IMR-90 (cell line): ENCODE data around the gene FBXO15.
A peak's percentile ranks its signal among the peaks of the same experiment; 100 is the strongest.

ENCODE experiments used
- CEBPB ChIP-seq: IDR thresholded peaks from 2 replicates; pipeline ENCODE4 v1.6.1; 2012; ENCODE audit warnings: low read depth, low read length, improper control_type of control experiment
- CHD1 ChIP-seq: IDR thresholded peaks from 2 replicates; pipeline ENCODE4 v1.6.1; 2012; ENCODE audit warnings: low read depth, low read length, improper control_type of control experiment
- FOS ChIP-seq: fragments of 150-350 bp; IDR thresholded peaks from 2 replicates; pipeline ENCODE4 v1.6.1; 2016; ENCODE audit warnings: low read depth, low read length
- MAFK ChIP-seq: IDR thresholded peaks from 2 replicates; pipeline ENCODE4 v1.6.1; 2012; ENCODE audit warnings: low read depth, low read length, improper control_type of control experiment
- MAZ ChIP-seq: IDR thresholded peaks from 2 replicates; pipeline ENCODE4 v1.6.1; 2012; ENCODE audit warnings: low read depth, mild to moderate bottlenecking, low read length, improper control_type of control experiment, moderate library complexity, borderline replicate concordance
- MXI1 ChIP-seq: IDR thresholded peaks from 2 replicates; pipeline ENCODE4 v1.6.1; 2012; ENCODE audit warnings: low read depth, mild to moderate bottlenecking, low read length, moderate library complexity, borderline replicate concordance
- NFE2L2 ChIP-seq: fragments of 150-350 bp; IDR thresholded peaks from 2 replicates; pipeline ENCODE4 v1.6.1; 2016; ENCODE audit warnings: low read depth, mild to moderate bottlenecking, low read length
- POLR2A ChIP-seq: IDR thresholded peaks from 2 replicates; pipeline ENCODE4 v1.6.1; 2012; ENCODE audit warnings: mild to moderate bottlenecking, low read depth, low read length
- RAD21 ChIP-seq: IDR thresholded peaks from 2 replicates; pipeline ENCODE4 v1.6.1; 2012; ENCODE audit warnings: low read length, improper control_type of control experiment
- RCOR1 ChIP-seq: IDR thresholded peaks from 2 replicates; pipeline ENCODE4 v1.6.1; 2012; ENCODE audit warnings: mild to moderate bottlenecking, low read length, improper control_type of control experiment; ENCODE audit not compliant: insufficient replicate concordance
- TF ChIP-seq, protein P1 (sequence below): conservative IDR thresholded peaks from 2 replicates; pipeline ENCODE4 v1.5.1; 2012; ENCODE audit warnings: mild to moderate bottlenecking, low read depth, low read length, improper control_type of control experiment
- TF ChIP-seq, protein P2 (sequence below): fragments of 150-350 bp; IDR thresholded peaks from 2 replicates; pipeline ENCODE4 v1.6.1; 2016; ENCODE audit warnings: low read depth, mild to moderate bottlenecking, low read length, moderate library complexity, borderline replicate concordance
- TF ChIP-seq, protein P3 (sequence below): fragments of 150-350 bp; IDR thresholded peaks from 2 replicates; pipeline ENCODE4 v1.6.1; 2017; ENCODE audit warnings: mild to moderate bottlenecking, antibody characterized with exemption, low read length, low read depth

DNA sequence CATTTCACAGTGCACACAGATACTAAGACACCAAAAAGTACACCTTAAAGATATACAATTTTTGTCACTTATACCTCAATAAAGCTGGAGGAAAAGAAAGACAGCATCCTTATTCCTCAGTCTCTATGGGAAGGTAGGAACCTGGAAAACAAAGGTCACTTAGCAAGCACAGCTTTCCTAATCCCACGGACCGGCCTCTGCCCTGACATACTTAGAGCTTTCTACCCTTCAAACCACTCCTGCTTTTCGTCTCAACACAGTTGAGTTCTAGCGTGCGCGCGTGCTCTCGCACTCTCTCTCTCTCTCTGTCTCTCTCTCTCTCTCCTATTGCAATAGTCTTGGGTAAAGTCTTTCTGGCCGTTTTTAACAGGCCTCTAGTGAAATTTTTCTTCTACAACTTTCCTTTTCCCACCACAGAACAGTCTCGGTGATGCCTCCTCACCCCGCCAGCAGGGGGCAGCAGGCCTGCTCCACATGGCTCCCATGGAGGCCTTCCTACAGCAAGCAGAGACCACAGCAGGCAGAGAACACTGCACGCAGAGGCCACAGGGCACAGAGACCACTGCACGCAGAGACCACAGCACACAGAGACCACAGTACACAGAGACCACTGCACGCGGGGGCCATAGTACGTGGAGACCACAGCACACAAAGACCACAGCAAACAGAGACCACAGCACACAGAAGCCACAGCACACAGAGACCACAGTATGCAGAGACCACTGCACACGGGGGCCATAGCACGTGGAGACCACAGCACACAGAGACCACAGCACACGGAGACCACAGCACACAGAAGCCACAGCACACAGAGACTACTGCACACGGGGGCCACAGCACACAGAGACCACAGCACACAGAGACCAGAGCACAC lies 106.9 kb downstream of the FBXO15 start:
- TF ChIP-seq, protein P1, sequence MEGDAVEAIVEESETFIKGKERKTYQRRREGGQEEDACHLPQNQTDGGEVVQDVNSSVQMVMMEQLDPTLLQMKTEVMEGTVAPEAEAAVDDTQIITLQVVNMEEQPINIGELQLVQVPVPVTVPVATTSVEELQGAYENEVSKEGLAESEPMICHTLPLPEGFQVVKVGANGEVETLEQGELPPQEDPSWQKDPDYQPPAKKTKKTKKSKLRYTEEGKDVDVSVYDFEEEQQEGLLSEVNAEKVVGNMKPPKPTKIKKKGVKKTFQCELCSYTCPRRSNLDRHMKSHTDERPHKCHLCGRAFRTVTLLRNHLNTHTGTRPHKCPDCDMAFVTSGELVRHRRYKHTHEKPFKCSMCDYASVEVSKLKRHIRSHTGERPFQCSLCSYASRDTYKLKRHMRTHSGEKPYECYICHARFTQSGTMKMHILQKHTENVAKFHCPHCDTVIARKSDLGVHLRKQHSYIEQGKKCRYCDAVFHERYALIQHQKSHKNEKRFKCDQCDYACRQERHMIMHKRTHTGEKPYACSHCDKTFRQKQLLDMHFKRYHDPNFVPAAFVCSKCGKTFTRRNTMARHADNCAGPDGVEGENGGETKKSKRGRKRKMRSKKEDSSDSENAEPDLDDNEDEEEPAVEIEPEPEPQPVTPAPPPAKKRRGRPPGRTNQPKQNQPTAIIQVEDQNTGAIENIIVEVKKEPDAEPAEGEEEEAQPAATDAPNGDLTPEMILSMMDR, result peak; percentile 47
- TF ChIP-seq, protein P2, sequence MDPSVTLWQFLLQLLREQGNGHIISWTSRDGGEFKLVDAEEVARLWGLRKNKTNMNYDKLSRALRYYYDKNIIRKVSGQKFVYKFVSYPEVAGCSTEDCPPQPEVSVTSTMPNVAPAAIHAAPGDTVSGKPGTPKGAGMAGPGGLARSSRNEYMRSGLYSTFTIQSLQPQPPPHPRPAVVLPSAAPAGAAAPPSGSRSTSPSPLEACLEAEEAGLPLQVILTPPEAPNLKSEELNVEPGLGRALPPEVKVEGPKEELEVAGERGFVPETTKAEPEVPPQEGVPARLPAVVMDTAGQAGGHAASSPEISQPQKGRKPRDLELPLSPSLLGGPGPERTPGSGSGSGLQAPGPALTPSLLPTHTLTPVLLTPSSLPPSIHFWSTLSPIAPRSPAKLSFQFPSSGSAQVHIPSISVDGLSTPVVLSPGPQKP, result no peak
- TF ChIP-seq FOS (no peak), POLR2A (no peak), NFE2L2 (no peak), RAD21 (peak; percentile 48), MXI1 (no peak), MAZ (no peak), MAFK (no peak), CEBPB (no peak), RCOR1 (no peak), CHD1 (no peak)
- TF ChIP-seq, protein P3, sequence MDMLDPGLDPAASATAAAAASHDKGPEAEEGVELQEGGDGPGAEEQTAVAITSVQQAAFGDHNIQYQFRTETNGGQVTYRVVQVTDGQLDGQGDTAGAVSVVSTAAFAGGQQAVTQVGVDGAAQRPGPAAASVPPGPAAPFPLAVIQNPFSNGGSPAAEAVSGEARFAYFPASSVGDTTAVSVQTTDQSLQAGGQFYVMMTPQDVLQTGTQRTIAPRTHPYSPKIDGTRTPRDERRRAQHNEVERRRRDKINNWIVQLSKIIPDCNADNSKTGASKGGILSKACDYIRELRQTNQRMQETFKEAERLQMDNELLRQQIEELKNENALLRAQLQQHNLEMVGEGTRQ, result no peak
